ENCODE measurements around the gene LRG1. TPM values are rescaled to one million over a fixed set of nuclear protein-coding genes. Genes with fewer than 3 reads are reported as not detected.

LRG1 gene
- total and polyA plus RNA-seq, 2 of the 13 experiments (the other 11 are each of a cell fraction or from before 2014, with no cell fraction given), result 12.0 to 39.3 TPM

- TF ChIP-seq ZNF703 (CRISPR knock-in tag; IDR thresholded peaks at IDR 0.05; ENCODE audit: borderline replicate concordance) (no peak), SP4 (CRISPR knock-in tag; IDR thresholded peaks at IDR 0.05) (0 out of 2 replicates have a peak, but pooled peaks have one; percentile 42), NFIB (CRISPR knock-in tag; IDR thresholded peaks at IDR 0.05; ENCODE audit: borderline replicate concordance) (no peak), PATZ1 (CRISPR knock-in tag; IDR thresholded peaks at IDR 0.05) (peak; percentile 76), NFYC (CRISPR knock-in tag; IDR thresholded peaks at IDR 0.05) (no peak), THYN1 (CRISPR knock-in tag; IDR thresholded peaks at IDR 0.05; ENCODE audit: borderline replicate concordance, low read depth) (no peak), DZIP1 (CRISPR knock-in tag; IDR thresholded peaks at IDR 0.05) (no peak), ZSCAN25 (CRISPR knock-in tag; IDR thresholded peaks at IDR 0.05) (peak; percentile 88), ZNF207 (IDR thresholded peaks at IDR 0.05; ENCODE audit: borderline replicate concordance) (0 out of 2 replicates have a peak, but pooled peaks have one; percentile 15), ZNF576 (CRISPR knock-in tag; IDR thresholded peaks at IDR 0.05) (no peak), ZNF383 (CRISPR knock-in tag; IDR thresholded peaks at IDR 0.05; ENCODE audit: borderline replicate concordance) (no peak), SMC3 (IDR thresholded peaks at IDR 0.05; ENCODE audit: low read length) (peak; percentile 63), ZNF225 (CRISPR knock-in tag; IDR thresholded peaks at IDR 0.05) (0 out of 2 replicates have a peak, but pooled peaks have one; percentile 41), PLSCR1 (CRISPR knock-in tag; IDR thresholded peaks at IDR 0.05; ENCODE audit: borderline replicate concordance) (no peak), ETS1 (CRISPR knock-in tag; IDR thresholded peaks at IDR 0.05) (no peak), ZNF335 (CRISPR knock-in tag; IDR thresholded peaks at IDR 0.05) (no peak), ARNTL (CRISPR knock-in tag; IDR thresholded peaks at IDR 0.05) (no peak), ZNF281 (CRISPR knock-in tag; IDR thresholded peaks at IDR 0.05; ENCODE audit: borderline replicate concordance) (0 out of 2 replicates have a peak, but pooled peaks have one; percentile 33)
Measured at GRCh38 chr19:4576016-4576933, 36.4 kb upstream of the LRG1 start (continued).
